WTC11 (cell line): ENCODE data around the gene METTL3.

Source experiments
- ATF3 ChIP-seq: sonication (generic); formaldehyde crosslinking; conservative IDR thresholded peaks from 2 replicates; pipeline ENCODE4 v1.8.1; 2022; ENCODE audit warnings: mild to moderate bottlenecking, missing genetic modification reagents
- CREB1 ChIP-seq: sonication (generic); formaldehyde crosslinking; IDR thresholded peaks from 2 replicates; pipeline ENCODE4 v1.8.0; 2023; ENCODE audit warnings: mild to moderate bottlenecking, missing genetic modification reagents
- CREM ChIP-seq: sonication (generic); formaldehyde crosslinking; IDR thresholded peaks from 2 replicates; pipeline ENCODE4 v1.8.1; 2022; ENCODE audit warnings: mild to moderate bottlenecking, missing genetic modification reagents, moderate library complexity
- CTCF ChIP-seq: fragments of 200-600 bp; IDR thresholded peaks from 2 replicates; pipeline ENCODE4 v1.8.0; 2022; ENCODE audit warnings: antibody characterized with exemption
- FOXP1 ChIP-seq: sonication (generic); formaldehyde crosslinking; IDR thresholded peaks from 2 replicates; pipeline ENCODE4 v1.8.0; 2022; ENCODE audit warnings: missing genetic modification reagents, mild to moderate bottlenecking, moderate library complexity, borderline replicate concordance
- FOXP4 ChIP-seq: sonication (generic); formaldehyde crosslinking; IDR thresholded peaks from 2 replicates; pipeline ENCODE4 v1.8.0; 2022; ENCODE audit warnings: mild to moderate bottlenecking, missing genetic modification reagents
- IRF1 ChIP-seq: sonication (generic); formaldehyde crosslinking; IDR thresholded peaks from 2 replicates; pipeline ENCODE4 v1.8.0; 2023; ENCODE audit warnings: missing genetic modification reagents
- KAT7 ChIP-seq: sonication (generic); formaldehyde crosslinking; IDR thresholded peaks from 2 replicates; pipeline ENCODE4 v1.8.1; 2023; ENCODE audit warnings: missing genetic modification reagents, mild to moderate bottlenecking, borderline replicate concordance
- PREB ChIP-seq: sonication (generic); formaldehyde crosslinking; IDR thresholded peaks from 2 replicates; pipeline ENCODE4 v1.8.1; 2022; ENCODE audit warnings: mild to moderate bottlenecking, missing genetic modification reagents, moderate library complexity, borderline replicate concordance
- STAT6 ChIP-seq: sonication (generic); formaldehyde crosslinking; conservative IDR thresholded peaks from 2 replicates; pipeline ENCODE4 v1.8.1; 2023; ENCODE audit warnings: mild to moderate bottlenecking, low read depth, missing genetic modification reagents, moderate library complexity
- ZNF317 ChIP-seq: sonication (generic); formaldehyde crosslinking; IDR thresholded peaks from 2 replicates; pipeline ENCODE4 v1.8.1; 2023; ENCODE audit warnings: low read depth, mild to moderate bottlenecking, moderate library complexity, missing genetic modification reagents, borderline replicate concordance

- TF ChIP-seq CREB1 (CRISPR knock-in tag) = no peak
- no peak for TF ChIP-seq CTCF
- TF ChIP-seq KAT7 = no peak
- no peak for TF ChIP-seq FOXP1 (CRISPR knock-in tag)
- TF ChIP-seq PREB (CRISPR knock-in tag) = no peak
- no peak for TF ChIP-seq CREM (CRISPR knock-in tag)
- no peak for TF ChIP-seq ZNF317 (CRISPR knock-in tag)
- TF ChIP-seq FOXP4 = peak; percentile 31; the same call in 1 of the 2 replicates
- no peak for TF ChIP-seq STAT6 (CRISPR knock-in tag)
- TF ChIP-seq IRF1 = no peak
- TF ChIP-seq ATF3 (CRISPR knock-in tag) = no peak
Observed at GRCh38 chr14:21526672-21527317, 15.7 kb upstream of the METTL3 start.
